C4-2B (cell line): ENCODE measurements around the gene PCYT1B.

Experiments used
- ZFX ChIP-seq: fragments of 450-650 bp; IDR thresholded peaks from 2 replicates; pipeline ENCODE4 v1.6.1; 2017
- TF ChIP-seq, protein P1 (sequence below): fragments of 450-650 bp; conservative IDR thresholded peaks from 2 replicates; pipeline ENCODE4 v1.5.1; 2017; ENCODE audit warnings: mild to moderate bottlenecking

DNA sequence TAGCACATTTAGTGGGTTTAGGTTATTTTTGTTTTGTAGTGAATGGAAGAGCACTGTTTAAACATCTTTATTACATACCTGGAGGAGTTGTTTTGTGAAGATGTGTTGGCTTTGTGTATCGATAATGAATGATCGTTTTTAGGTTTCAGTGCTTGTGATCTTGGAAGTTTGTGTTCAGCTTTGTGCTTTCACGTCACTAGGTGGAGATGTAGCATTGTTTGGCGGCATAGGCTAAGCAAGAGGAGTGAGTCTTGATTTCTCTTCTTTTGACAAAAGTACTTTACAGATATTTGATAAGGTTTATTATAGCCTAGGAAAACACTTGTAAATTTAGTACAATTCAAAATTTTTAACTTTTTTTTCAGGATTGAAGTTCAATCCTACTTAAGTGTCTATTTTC is 131.7 kb downstream of the PCYT1B start:
- TF ChIP-seq, protein P1, sequence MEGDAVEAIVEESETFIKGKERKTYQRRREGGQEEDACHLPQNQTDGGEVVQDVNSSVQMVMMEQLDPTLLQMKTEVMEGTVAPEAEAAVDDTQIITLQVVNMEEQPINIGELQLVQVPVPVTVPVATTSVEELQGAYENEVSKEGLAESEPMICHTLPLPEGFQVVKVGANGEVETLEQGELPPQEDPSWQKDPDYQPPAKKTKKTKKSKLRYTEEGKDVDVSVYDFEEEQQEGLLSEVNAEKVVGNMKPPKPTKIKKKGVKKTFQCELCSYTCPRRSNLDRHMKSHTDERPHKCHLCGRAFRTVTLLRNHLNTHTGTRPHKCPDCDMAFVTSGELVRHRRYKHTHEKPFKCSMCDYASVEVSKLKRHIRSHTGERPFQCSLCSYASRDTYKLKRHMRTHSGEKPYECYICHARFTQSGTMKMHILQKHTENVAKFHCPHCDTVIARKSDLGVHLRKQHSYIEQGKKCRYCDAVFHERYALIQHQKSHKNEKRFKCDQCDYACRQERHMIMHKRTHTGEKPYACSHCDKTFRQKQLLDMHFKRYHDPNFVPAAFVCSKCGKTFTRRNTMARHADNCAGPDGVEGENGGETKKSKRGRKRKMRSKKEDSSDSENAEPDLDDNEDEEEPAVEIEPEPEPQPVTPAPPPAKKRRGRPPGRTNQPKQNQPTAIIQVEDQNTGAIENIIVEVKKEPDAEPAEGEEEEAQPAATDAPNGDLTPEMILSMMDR: peak; percentile 43
- TF ChIP-seq ZFX: no peak
